Adrenal gland (tissue), 12 donors: Measurements from ENCODE around the gene MAGI1. TPM values are rescaled to one million over a fixed set of nuclear protein-coding genes. Genes with fewer than 3 reads are reported as not detected.

Experiments used
- DNase-seq, 7 donors: peaks; one replicate each; pipeline ENCODE4 v3.0.0-alpha.2; 2019 to 2020
- H3K27ac ChIP-seq, 5 donors: fragments of 200-600 bp; sonication (generic) in 4 of 5; 1 replicate in 3 of 5; 2 replicates in 2 of 5; pipeline versions ENCODE4 v1.5.1 to v1.8.0; 2016 to 2020; ENCODE audit warnings: mild to moderate bottlenecking in 1 of 5
- H3K27me3 ChIP-seq: fragments of 200-600 bp; 2 replicates; pipeline ENCODE4 v1.8.0; 2021
- H3K36me3 ChIP-seq, 2 donors: fragments of 200-600 bp; replicated peaks in 1 of 2; 1 replicate in 1 of 2; 2 replicates in 1 of 2; pipeline versions ENCODE4 v1.5.1 to v1.8.0; 2018 to 2022
- H3K4me1 ChIP-seq, 2 donors: fragments of 200-600 bp; replicated peaks in 1 of 2; 1 replicate in 1 of 2; 2 replicates in 1 of 2; pipeline versions ENCODE4 v1.5.1 to v1.8.0; 2018 to 2021
- H3K4me3 ChIP-seq, 4 donors: fragments of 200-600 bp; sonication (generic) in 3 of 4; one replicate each; pipeline ENCODE4 v1.5.1; 2016 to 2018
- H3K9me3 ChIP-seq, 3 donors: fragments of 200-600 bp; sonication (generic) in 1 of 3; replicated peaks in 1 of 3; 1 replicate in 2 of 3; 2 replicates in 1 of 3; pipeline versions ENCODE4 v1.5.1 to v1.8.0; 2016 to 2021
- CTCF ChIP-seq, 6 experiments: fragments of 450-650 bp in 4 of 6; fragments of 200-600 bp in 2 of 6; sonication (generic) in 1 of 6; IDR thresholded peaks; 1 replicate in 5 of 6; 2 replicates in 1 of 6; pipeline versions ENCODE4 v1.5.1 to v1.8.0; 2016 to 2021; ENCODE audit warnings: antibody characterized with exemption in 6 of 6, mild to moderate bottlenecking in 2 of 6, moderate library complexity in 1 of 6
- POLR2A ChIP-seq, 2 donors: fragments of 450-650 bp; IDR thresholded peaks; one replicate each; pipeline ENCODE4 v1.6.1; 2017; ENCODE audit warnings: antibody characterized with exemption in 2 of 2, mild to moderate bottlenecking in 2 of 2, moderate library complexity in 1 of 2
- WGBS, 4 donors: extraction: QIAGEN DNeasy Blood & Tissue Kit in 2 of 4; methylation state at CpG; one replicate each; pipeline versions ENCODE4 v1.1.5 to v1.1.7; 2013 to 2017; 5-methylcytosine and 5-hydroxymethylcytosine counted together
- intact Hi-C, 2 donors: fragments of 100-400 bp; cut with DNase I; formaldehyde crosslinking; loops; one replicate each; pipeline versions ENCODE4 v1.14.1 to v1.15.0; 2022 to 2023
- polyA plus RNA-seq, 3 donors: library from polyadenylated mRNA; stranded (reverse); fragments of 200-250 nt in 2 of 3; fragments of 350-450 nt in 1 of 3; fragmentation: Illumina TruSeq in 1 of 3; extraction: RNeasy Lipid Tissue Mini Kit (QIAGEN cat#74804) in 1 of 3; gene quantifications; one replicate each; pipeline ENCODE4 v1.2.3, GENCODE V29; 2013 to 2014
- total RNA-seq, 9 donors: library from RNA; depleted of rRNA in 4 of 9; stranded (reverse); fragments of >200 nt in 4 of 9; fragments of 120-200 nt in 1 of 9; fragmentation: NEBNext Ultra II Directional in 1 of 9; extraction: Animal tissue kit (Norgen Biotek cat#: 25700) in 1 of 9; gene quantifications; one replicate each; pipeline versions ENCODE4 v1.1.0 to v1.2.4, GENCODE V29; 2013 to 2023
- donor health status: healthy with polysubstance abuse.
- donor health status: Bipolar disorder and iron deficiency.
- donor health status: DM: yes; HTN: yes; CAD: no.
- donor health status: DM: no; HTN: no; CAD: no.
- donor health status: DM: no; HTN: no; CAD: no.
- donor health status: DM: yes; HTN: yes; CAD: no.

The MAGI1 gene
- total and polyA plus RNA-seq, 12 donors, result 4.8 to 31.6 (median 18.5) TPM

DNA sequence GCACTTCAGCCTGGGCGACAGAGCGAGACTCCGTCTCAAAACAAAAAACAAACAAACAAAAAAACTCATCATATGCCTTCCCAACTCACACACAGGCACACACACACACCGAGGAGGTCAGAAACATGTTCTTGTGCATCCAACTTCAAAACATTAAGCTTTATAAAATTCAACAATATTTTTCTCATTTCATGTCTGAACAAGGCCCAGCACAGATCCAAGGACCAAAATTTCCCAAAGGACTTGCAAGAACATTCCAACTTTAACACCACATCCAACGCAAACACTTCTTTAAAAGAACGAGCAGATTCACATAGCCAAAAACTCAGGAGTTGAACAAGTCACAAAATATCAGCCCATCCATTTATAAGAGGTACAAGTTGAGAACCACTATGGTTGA is 148.4 kb downstream of the MAGI1 start:
- DNase-seq, result no peak
- WGBS, 4 donors, result 91 to 95% (median 93%) methylated on average over 6 of the region's 6 CpGs
- intact Hi-C loops, result no loop called here
- Histone ChIP-seq H3K36me3 (no peaks in the 10 kb centered on the region), H3K4me3 (no peak overlapping the region), H3K9me3 (no peaks in the 10 kb centered on the region), H3K27ac (no peak overlapping the region), H3K4me1 (peaks cover 0 to 14% of the 10 kb centered on the region in 2 donors), H3K27me3 (no peaks in the 10 kb centered on the region)
- TF ChIP-seq CTCF (IDR thresholded peaks at IDR 0.05), result no peak
- no peak for TF ChIP-seq POLR2A (IDR thresholded peaks at IDR 0.05)

DNA sequence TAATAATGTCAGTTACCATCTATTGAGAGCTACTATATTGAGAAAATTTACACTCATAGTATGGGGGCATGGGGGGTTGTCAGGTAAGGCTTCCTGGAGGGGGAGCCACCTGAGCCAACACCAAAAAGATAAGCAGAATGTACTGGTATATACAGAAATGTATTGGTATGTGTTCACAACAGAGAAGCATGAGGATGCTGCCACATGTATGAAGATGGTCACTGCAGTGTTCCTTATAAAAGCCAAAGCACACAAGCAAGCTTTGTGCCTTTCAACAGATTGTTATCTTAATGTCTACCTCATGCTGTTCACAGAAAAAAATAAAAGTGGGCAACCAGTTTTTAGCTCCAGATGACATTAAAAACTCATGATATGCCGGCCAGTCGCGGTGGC is 149.0 kb downstream of the MAGI1 start:
- TF ChIP-seq POLR2A (IDR thresholded peaks at IDR 0.05) (no peak), CTCF (IDR thresholded peaks at IDR 0.05) (no peak)
- Histone ChIP-seq H3K9me3 (no peaks in the 10 kb centered on the region), H3K27ac (peak overlapping the region in 1 of 5 donors; percentile 57), H3K27me3 (no peaks in the 10 kb centered on the region), H3K4me1 (peaks cover 0 to 14% of the 10 kb centered on the region in 2 donors), H3K4me3 (no peak overlapping the region), H3K36me3 (no peaks in the 10 kb centered on the region)
- intact Hi-C loops, result no loop called here
- no peak for DNase-seq
- WGBS, 4 donors, result 96 to 100% (median 99%) methylated on average over 3 of the region's 3 CpGs

DNA sequence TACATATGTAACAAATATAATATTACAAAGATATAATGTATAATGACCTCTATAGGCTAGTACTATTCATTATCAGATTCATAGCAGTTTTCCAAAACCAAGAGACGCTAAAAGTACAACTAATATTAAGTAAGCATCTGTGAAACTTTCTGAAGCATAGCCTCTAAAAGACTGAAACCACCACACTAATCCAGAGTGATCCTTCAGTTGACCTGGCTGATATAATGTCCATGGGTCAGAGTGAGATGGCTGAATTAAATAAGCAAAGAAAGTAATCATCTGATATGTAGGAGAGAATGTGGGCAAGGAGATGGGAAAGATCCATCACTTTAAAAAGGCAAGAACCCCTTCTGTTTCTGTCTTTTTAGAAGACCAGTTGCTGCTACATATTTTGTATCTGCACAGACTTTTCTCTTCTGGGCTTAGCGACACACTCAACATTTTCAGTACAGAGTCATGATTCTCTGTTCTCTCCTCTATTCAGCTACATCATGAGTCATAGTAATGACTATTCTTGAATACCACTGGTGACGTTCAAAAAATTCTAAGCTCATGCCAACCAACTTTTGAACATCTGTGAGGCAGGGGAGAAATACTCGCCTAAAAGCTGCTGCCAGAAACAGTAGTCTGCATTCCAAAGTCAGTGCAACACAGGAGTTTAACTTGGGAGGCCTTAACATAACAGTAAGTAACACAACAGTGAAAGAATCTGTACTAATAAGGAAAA is 149.6 kb downstream of the MAGI1 start:
- Histone ChIP-seq H3K4me1 (peaks cover 0 to 9% of the 10 kb centered on the region in 2 donors), H3K27me3 (no peaks in the 10 kb centered on the region), H3K4me3 (no peak overlapping the region), H3K9me3 (no peaks in the 10 kb centered on the region), H3K36me3 (no peaks in the 10 kb centered on the region), H3K27ac (peak overlapping the region in 1 of 5 donors; percentile 57)
- WGBS, 4 donors, result 45 to 53% (median 50%) methylated on average over 4 of the region's 4 CpGs
- TF ChIP-seq POLR2A (IDR thresholded peaks at IDR 0.05), result peak in 1 of 2 donors; percentile 15
- TF ChIP-seq CTCF (IDR thresholded peaks at IDR 0.05), result no peak
- peak in 4 of 7 donors; percentile 29 to 54 (median 44) for DNase-seq
- intact Hi-C loops, result no loop called here

GRCh38 chr3:65888196-65888595 is 150.5 kb downstream of the MAGI1 start:
- intact Hi-C loops, result no loop called here
- no peak for DNase-seq

More at GRCh38 chr3:65888196-65888595, 150.5 kb downstream of the MAGI1 start:
- WGBS, 4 donors, result 79 to 95% (median 93%) methylated on average over 1 of the region's 1 CpG
- no peaks in the 10 kb centered on the region for H3K27me3 ChIP-seq
- H3K4me3 ChIP-seq, result no peak overlapping the region
- H3K36me3 ChIP-seq, result no peaks in the 10 kb centered on the region
- H3K27ac ChIP-seq, result no peak overlapping the region
- H3K9me3 ChIP-seq, result no peaks in the 10 kb centered on the region
- H3K4me1 ChIP-seq, result no peaks in the 10 kb centered on the region
- TF ChIP-seq CTCF (IDR thresholded peaks at IDR 0.05) (no peak), POLR2A (IDR thresholded peaks at IDR 0.05) (no peak)
